Occipital lobe (tissue), 2 donors: ENCODE data around the gene GPS1. TPM values are rescaled to one million over a fixed set of nuclear protein-coding genes. Genes with fewer than 3 reads are reported as not detected.

Experiments
- DNase-seq: peaks from one replicate; lab custom pipeline; 2025; lab: John Stamatoyannopoulos, UW
- total RNA-seq: library from RNA; depleted of rRNA; stranded (reverse); fragments of >200 nt; gene quantifications from one replicate; pipeline ENCODE4 v1.2.3, GENCODE V29; 2014

GPS1 gene
- total RNA-seq, 1 donor from 2014 or later: 64.4 TPM

DNA sequence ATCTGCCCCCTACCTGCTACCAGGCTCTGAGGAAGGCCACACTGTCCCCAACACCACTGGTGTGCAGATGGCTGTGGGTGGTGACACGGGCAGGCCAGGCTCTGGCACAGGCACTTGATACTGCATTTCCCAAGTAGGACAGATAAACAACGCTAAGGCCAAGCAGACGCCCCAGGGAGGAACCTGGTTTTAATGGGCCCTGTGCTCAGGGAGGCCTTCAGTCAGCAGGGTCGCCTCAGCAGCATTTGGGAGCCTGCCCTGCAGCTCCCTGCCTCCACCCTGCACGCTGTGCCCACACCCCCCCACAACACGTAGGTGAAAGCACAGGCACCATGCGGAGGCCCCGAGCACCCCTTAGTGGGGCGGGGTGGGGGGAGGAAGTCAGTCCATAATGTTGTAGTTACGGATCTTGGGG is 49.6 kb downstream of the GPS1 start:
- no peak for DNase-seq

DNA sequence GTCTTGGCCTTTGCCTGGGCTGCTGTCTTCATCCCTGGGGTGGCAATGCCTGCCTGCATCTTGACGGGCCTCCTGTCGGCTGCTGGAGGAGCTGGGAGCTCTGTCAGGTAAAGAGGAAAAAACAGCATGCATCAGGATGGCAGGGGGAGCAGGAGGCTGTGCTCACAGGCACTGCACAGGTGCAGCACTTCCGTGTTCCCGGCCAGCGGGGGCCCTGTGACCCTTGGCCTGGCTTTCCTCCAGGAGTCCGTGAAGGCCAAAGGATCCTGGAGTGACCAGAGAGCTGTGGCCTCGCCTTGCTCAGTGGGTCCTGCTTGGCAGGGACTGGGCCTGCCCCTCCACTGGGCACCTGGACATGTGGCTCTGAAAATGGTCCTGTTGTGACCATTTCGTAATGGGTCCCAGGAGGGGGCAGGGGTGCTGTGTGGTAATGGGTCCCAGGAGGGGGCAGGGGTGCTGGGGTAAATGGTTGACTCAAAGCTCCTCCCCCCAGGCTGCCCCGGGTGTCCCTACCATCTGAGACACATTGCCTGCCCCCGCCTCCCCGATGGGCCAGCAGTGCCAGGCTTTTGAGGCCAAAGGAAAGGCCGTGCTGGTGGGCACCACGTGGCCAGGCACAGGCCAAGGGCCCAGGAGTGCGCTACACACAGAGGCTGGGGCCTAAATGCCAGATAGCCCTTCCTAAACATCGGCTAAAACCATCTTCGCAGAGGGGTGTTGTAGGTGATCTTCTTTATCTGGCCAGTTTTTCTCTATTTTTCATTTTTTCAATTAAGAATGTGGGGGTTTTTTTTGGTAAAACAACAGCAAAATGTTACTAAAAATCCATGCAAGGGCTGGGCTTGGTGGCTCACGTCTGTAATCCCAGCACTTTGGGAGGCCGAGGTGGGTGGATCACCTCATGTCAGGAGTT is 50.3 kb downstream of the GPS1 start:
- no peak for DNase-seq

- DNase-seq: no peak
Observed at GRCh38 chr17:82103553-82104451, 52.1 kb downstream of the GPS1 start.

GRCh38 chr17:82104797-82105416 is 53.2 kb downstream of the GPS1 start:
- DNase-seq: no peak

DNA sequence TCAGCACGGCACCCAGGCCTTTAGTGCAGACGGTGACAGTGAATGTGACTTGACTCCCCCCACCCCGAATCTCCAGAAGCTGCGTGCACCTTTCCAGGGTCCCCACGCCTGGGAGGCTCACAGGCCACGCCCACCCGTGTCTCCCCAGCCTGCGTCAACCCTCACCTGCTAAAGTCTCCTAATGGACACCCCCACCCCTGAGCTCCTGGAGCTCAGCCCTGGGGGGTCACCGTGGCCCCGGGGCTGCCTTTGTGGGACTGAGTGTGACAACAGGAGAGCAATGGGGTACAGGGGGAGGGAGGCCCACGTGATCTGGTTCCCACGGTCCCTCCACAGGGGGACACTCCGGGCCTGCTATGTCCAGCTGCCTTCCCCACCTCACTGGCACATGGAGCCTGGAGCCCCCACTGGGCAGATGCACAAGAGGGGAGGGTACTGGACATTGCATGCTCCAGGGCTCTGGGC is 53.8 kb downstream of the GPS1 start:
- DNase-seq: no peak

- DNase-seq: no peak
Observed at GRCh38 chr17:82105882-82106687, 54.4 kb downstream of the GPS1 start.

- no peak for DNase-seq
Observed at GRCh38 chr17:82106688-82107305, 55.1 kb downstream of the GPS1 start.

Other genes starting within 250 kb of the GPS1 start
- gene GCGR, start 247.7 kb upstream of the GPS1 start, total RNA-seq: not detected
- 85.9 TPM for gene MCRIP1, start 218.6 kb upstream of the GPS1 start, total RNA-seq
- gene PPP1R27, start 216.8 kb upstream of the GPS1 start, total RNA-seq: not detected
- 57.4 TPM for gene P4HB, start 191.4 kb upstream of the GPS1 start, total RNA-seq
- 22.9 TPM for gene ARHGDIA, start 180.6 kb upstream of the GPS1 start, total RNA-seq
- gene ALYREF, start 160.3 kb upstream of the GPS1 start, total RNA-seq: 78.3 TPM
- 43.0 TPM for gene ANAPC11, start 160.2 kb upstream of the GPS1 start, total RNA-seq
- 2.0 TPM for gene NPB, start 149.7 kb upstream of the GPS1 start, total RNA-seq
- gene PCYT2, start 140.5 kb upstream of the GPS1 start, total RNA-seq: 24.5 TPM
- 8.0 TPM for gene SIRT7, start 133.7 kb upstream of the GPS1 start, total RNA-seq
- gene MAFG, start 124.2 kb upstream of the GPS1 start, total RNA-seq: 16.5 TPM
- gene PYCR1, start 114.6 kb upstream of the GPS1 start, total RNA-seq: 17.6 TPM
- gene MYADML2, start 104.7 kb upstream of the GPS1 start, total RNA-seq: 0.16 TPM
- gene NOTUM, start 90.7 kb upstream of the GPS1 start, total RNA-seq: 0.31 TPM
- gene ASPSCR1, start 74.3 kb upstream of the GPS1 start, total RNA-seq: 11.1 TPM
- gene CENPX, start 29.0 kb upstream of the GPS1 start, total RNA-seq: 29.2 TPM
- 14.2 TPM for gene LRRC45, start 28.6 kb upstream of the GPS1 start, total RNA-seq
- 76.0 TPM for gene RAC3, start 20.2 kb upstream of the GPS1 start, total RNA-seq
- 18.1 TPM for gene DCXR, start 14.2 kb upstream of the GPS1 start, total RNA-seq
- gene RFNG, start 87 bp upstream of the GPS1 start, total RNA-seq: 14.5 TPM
- 21.4 TPM for gene DUS1L, start 13.9 kb downstream of the GPS1 start, total RNA-seq
- gene FASN, start 46.3 kb downstream of the GPS1 start, total RNA-seq: 84.1 TPM
- gene CCDC57, start 160.9 kb downstream of the GPS1 start, total RNA-seq: 18.6 TPM
- 4.2 TPM for gene SLC16A3, start 177.1 kb downstream of the GPS1 start, total RNA-seq
- gene CSNK1D, start 221.8 kb downstream of the GPS1 start, total RNA-seq: 23.9 TPM